Upper lobe of right lung (tissue), 1 donor: ENCODE data around the gene PCA3. TPM values are rescaled to one million over a fixed set of nuclear protein-coding genes. Genes with fewer than 3 reads are reported as not detected.

Experiments
- ATAC-seq: fragments of 200-7000 bp; cut with Tn5 transposase; one replicate; pipeline ENCODE4 v1.9.1; 2020; ENCODE audit warnings: mild to moderate bottlenecking, moderate library complexity
- DNase-seq: peaks from one replicate; pipeline ENCODE4 v3.0.0-alpha.2; 2020
- H3K27ac ChIP-seq: fragments of 200-600 bp; one replicate; pipeline ENCODE4 v1.8.0; 2022
- H3K27me3 ChIP-seq: fragments of 200-600 bp; one replicate; pipeline ENCODE4 v1.8.0; 2022; ENCODE audit warnings: mild to moderate bottlenecking
- H3K36me3 ChIP-seq: fragments of 200-600 bp; one replicate; pipeline ENCODE4 v1.8.0; 2022
- H3K4me1 ChIP-seq: fragments of 200-600 bp; one replicate; pipeline ENCODE4 v1.8.0; 2022
- H3K4me3 ChIP-seq: fragments of 200-600 bp; one replicate; pipeline ENCODE4 v1.8.0; 2022; ENCODE audit warnings: mild to moderate bottlenecking
- H3K9me3 ChIP-seq: fragments of 200-600 bp; one replicate; pipeline ENCODE4 v1.8.0; 2022
- CTCF ChIP-seq: fragments of 200-600 bp; IDR thresholded peaks from one replicate; pipeline ENCODE4 v1.8.0; 2022; ENCODE audit warnings: antibody characterized with exemption
- intact Hi-C: fragments of 100-400 bp; cut with DNase I; formaldehyde crosslinking; loops from one replicate; pipeline ENCODE4 v1.11.0; 2022
- total RNA-seq: library from RNA; stranded (reverse); fragmentation: NEBNext Ultra II Directional; extraction: Animal tissue kit (Norgen Biotek cat#: 25700); gene quantifications from one replicate; pipeline ENCODE4 v1.2.1, GENCODE V29; 2021
- donor health status: DM: no; HTN: yes; CAD: no; lungs with severe emphysema.

PCA3 gene
- total RNA-seq, 1 donor from 2014 or later, result not detected

- no peak for DNase-seq
- intact Hi-C loops, result no loop called here
- no peaks in the 10 kb centered on the region for H3K4me1 ChIP-seq
- H3K36me3 ChIP-seq, result no peaks in the 10 kb centered on the region
- H3K4me3 ChIP-seq, result no peak overlapping the region
- H3K9me3 ChIP-seq, result no peaks in the 10 kb centered on the region
- no peaks in the 10 kb centered on the region for H3K27me3 ChIP-seq
- no peak overlapping the region for H3K27ac ChIP-seq
- ATAC-seq, result no peak
- no peak for TF ChIP-seq CTCF
Measured at GRCh38 chr9:76793784-76794431, 29.7 kb downstream of the PCA3 start.

- H3K9me3 ChIP-seq, result no peaks in the 10 kb centered on the region
- ATAC-seq (no peak), DNase-seq (no peak)
- H3K27me3 ChIP-seq, result no peaks in the 10 kb centered on the region
- no peak overlapping the region for H3K4me3 ChIP-seq
- H3K27ac ChIP-seq, result no peak overlapping the region
- no peaks in the 10 kb centered on the region for H3K4me1 ChIP-seq
- no peaks in the 10 kb centered on the region for H3K36me3 ChIP-seq
- TF ChIP-seq CTCF, result no peak
- intact Hi-C loops, result no loop called here
Measured at GRCh38 chr9:76796296-76796695, 32.1 kb downstream of the PCA3 start.

GRCh38 chr9:76798527-76798926 lies 34.3 kb downstream of the PCA3 start:
- Histone ChIP-seq H3K4me3 (no peak overlapping the region), H3K4me1 (no peaks in the 10 kb centered on the region), H3K9me3 (no peaks in the 10 kb centered on the region), H3K36me3 (no peaks in the 10 kb centered on the region), H3K27ac (no peak overlapping the region), H3K27me3 (peaks cover 5% of the 10 kb centered on the region)
- no peak for ATAC-seq
- TF ChIP-seq CTCF, result no peak
- no peak for DNase-seq
- intact Hi-C loops, result no loop called here

GRCh38 chr9:76799473-76799872 lies 35.2 kb downstream of the PCA3 start:
- intact Hi-C loops, result no loop called here
- DNase-seq (no peak), ATAC-seq (no peak)
- no peaks in the 10 kb centered on the region for H3K36me3 ChIP-seq
- TF ChIP-seq CTCF, result no peak
- no peaks in the 10 kb centered on the region for H3K4me1 ChIP-seq
- H3K27me3 ChIP-seq, result peaks cover 7% of the 10 kb centered on the region
- H3K27ac ChIP-seq, result no peak overlapping the region
- no peaks in the 10 kb centered on the region for H3K9me3 ChIP-seq
- no peak overlapping the region for H3K4me3 ChIP-seq

GRCh38 chr9:76800901-76801300 lies 36.7 kb downstream of the PCA3 start:
- TF ChIP-seq CTCF, result no peak
- no peak for ATAC-seq
- intact Hi-C loops, result no loop called here
- no peaks in the 10 kb centered on the region for H3K36me3 ChIP-seq
- no peak overlapping the region for H3K4me3 ChIP-seq
- no peak for DNase-seq
- no peaks in the 10 kb centered on the region for H3K9me3 ChIP-seq
- no peaks in the 10 kb centered on the region for H3K4me1 ChIP-seq
- H3K27me3 ChIP-seq, result peaks cover 7% of the 10 kb centered on the region
- H3K27ac ChIP-seq, result no peak overlapping the region

- no peak for TF ChIP-seq CTCF
- H3K36me3 ChIP-seq, result no peaks in the 10 kb centered on the region
- intact Hi-C loops, result no loop called here
- DNase-seq (no peak), ATAC-seq (no peak)
- no peak overlapping the region for H3K4me3 ChIP-seq
- no peaks in the 10 kb centered on the region for H3K9me3 ChIP-seq
- H3K27me3 ChIP-seq, result peaks cover 12% of the 10 kb centered on the region
- no peaks in the 10 kb centered on the region for H3K4me1 ChIP-seq
- no peak overlapping the region for H3K27ac ChIP-seq
Measured at GRCh38 chr9:76803083-76803482, 38.8 kb downstream of the PCA3 start.
